Measurements from ENCODE around the gene RNF186.

- TF ChIP-seq REST (IDR thresholded peaks at IDR 0.05; ENCODE audit: insufficient read depth in 1 of 2, low read depth in 2 of 2, low read length in 2 of 2), result no peak
- TF ChIP-seq POLR2AphosphoS5 (IDR thresholded peaks at IDR 0.05; ENCODE audit: low read depth, low read length), result no peak
- no peak for TF ChIP-seq SIN3A (IDR thresholded peaks at IDR 0.05; ENCODE audit: borderline replicate concordance, insufficient read depth, low read length)
- no peak for TF ChIP-seq TAF1 (IDR thresholded peaks at IDR 0.05; ENCODE audit: borderline replicate concordance, insufficient read depth, low read length)
Observed at GRCh38 chr1:19798486-19799229, 16.4 kb downstream of the RNF186 start.
